Type B pancreatic cell (in vitro differentiated cells): ENCODE measurements around the gene PLD4. TPM values are rescaled to one million over a fixed set of nuclear protein-coding genes. Genes with fewer than 3 reads are reported as not detected.

ENCODE experiments used
- DNase-seq: peaks from one replicate; pipeline ENCODE4 v3.0.0; 2021; ENCODE audit warnings: mixed read lengths; ENCODE audit not compliant: unreplicated experiment; ENCODE audit errors: extremely low spot score
- H3K27ac Mint-ChIP-seq: 2 replicates; pipeline ENCODE4 v1.8.0; 2021; ENCODE audit warnings: mild to moderate bottlenecking, mixed read lengths
- H3K27me3 Mint-ChIP-seq: 2 replicates; pipeline ENCODE4 v1.8.0; 2021; ENCODE audit warnings: mixed read lengths
- H3K36me3 Mint-ChIP-seq: 2 replicates; pipeline ENCODE4 v1.8.0; 2021; ENCODE audit warnings: mixed read lengths
- H3K4me1 Mint-ChIP-seq: one replicate; pipeline ENCODE4 v1.8.0; 2021; ENCODE audit warnings: mixed read lengths; ENCODE audit not compliant: unreplicated experiment
- H3K4me3 Mint-ChIP-seq: 2 replicates; pipeline ENCODE4 v1.8.0; 2021; ENCODE audit warnings: mild to moderate bottlenecking, mixed read lengths
- H3K9me3 Mint-ChIP-seq: 2 replicates; pipeline ENCODE4 v1.8.0; 2021; ENCODE audit warnings: mixed read lengths
- total RNA-seq: library from RNA; stranded (reverse); gene quantifications from 2 replicates; pipeline ENCODE4 v1.2.1, GENCODE V29; 2021; ENCODE audit warnings: low replicate concordance
- TF ChIP-seq, protein P1 (sequence below): fragments of 200-600 bp; sonication (generic); conservative IDR thresholded peaks from 2 replicates; pipeline ENCODE4 v1.5.0; 2021; ENCODE audit warnings: antibody characterized with exemption, mild to moderate bottlenecking

PLD4 gene
- total RNA-seq, 1 donor from 2014 or later, result 0.17 TPM

GRCh38 chr14:104877806-104878550, 46.7 kb upstream of the PLD4 start:
- Mint-ChIP-seq H3K4me3 (no peak overlapping the region), H3K27me3 (no peaks in the 10 kb centered on the region), H3K27ac (no peak overlapping the region), H3K36me3 (no peaks in the 10 kb centered on the region), H3K9me3 (no peaks in the 10 kb centered on the region), H3K4me1 (no peaks in the 10 kb centered on the region)
- TF ChIP-seq, protein P1, sequence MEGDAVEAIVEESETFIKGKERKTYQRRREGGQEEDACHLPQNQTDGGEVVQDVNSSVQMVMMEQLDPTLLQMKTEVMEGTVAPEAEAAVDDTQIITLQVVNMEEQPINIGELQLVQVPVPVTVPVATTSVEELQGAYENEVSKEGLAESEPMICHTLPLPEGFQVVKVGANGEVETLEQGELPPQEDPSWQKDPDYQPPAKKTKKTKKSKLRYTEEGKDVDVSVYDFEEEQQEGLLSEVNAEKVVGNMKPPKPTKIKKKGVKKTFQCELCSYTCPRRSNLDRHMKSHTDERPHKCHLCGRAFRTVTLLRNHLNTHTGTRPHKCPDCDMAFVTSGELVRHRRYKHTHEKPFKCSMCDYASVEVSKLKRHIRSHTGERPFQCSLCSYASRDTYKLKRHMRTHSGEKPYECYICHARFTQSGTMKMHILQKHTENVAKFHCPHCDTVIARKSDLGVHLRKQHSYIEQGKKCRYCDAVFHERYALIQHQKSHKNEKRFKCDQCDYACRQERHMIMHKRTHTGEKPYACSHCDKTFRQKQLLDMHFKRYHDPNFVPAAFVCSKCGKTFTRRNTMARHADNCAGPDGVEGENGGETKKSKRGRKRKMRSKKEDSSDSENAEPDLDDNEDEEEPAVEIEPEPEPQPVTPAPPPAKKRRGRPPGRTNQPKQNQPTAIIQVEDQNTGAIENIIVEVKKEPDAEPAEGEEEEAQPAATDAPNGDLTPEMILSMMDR, result no peak
- DNase-seq, result no peak

DNA sequence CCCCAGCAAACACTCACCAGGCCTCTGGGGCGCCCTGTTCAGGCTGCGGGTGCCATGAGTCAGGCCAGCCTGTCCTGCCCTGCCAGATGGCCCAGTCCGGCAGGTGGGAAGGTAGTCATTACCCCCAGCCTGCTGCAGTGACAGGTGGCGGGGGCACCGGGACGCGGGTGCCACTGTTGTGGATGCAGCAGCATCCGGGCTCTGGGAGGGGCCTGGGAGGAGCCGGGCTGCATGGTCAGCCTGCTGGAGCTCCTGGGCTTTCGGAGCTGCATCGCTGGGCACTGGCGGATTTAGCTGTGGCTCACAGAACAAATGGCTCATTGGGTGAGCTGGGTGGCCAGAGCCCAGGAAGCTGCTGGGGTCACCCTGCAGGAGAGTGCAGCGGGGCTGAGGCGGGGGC, 46.1 kb upstream of the PLD4 start:
- H3K27ac Mint-ChIP-seq, result no peak overlapping the region
- no peak overlapping the region for H3K4me3 Mint-ChIP-seq
- DNase-seq, result no peak
- no peaks in the 10 kb centered on the region for H3K4me1 Mint-ChIP-seq
- TF ChIP-seq, protein P1, result no peak
- H3K27me3 Mint-ChIP-seq, result no peaks in the 10 kb centered on the region
- H3K36me3 Mint-ChIP-seq, result no peaks in the 10 kb centered on the region
- no peaks in the 10 kb centered on the region for H3K9me3 Mint-ChIP-seq

DNA sequence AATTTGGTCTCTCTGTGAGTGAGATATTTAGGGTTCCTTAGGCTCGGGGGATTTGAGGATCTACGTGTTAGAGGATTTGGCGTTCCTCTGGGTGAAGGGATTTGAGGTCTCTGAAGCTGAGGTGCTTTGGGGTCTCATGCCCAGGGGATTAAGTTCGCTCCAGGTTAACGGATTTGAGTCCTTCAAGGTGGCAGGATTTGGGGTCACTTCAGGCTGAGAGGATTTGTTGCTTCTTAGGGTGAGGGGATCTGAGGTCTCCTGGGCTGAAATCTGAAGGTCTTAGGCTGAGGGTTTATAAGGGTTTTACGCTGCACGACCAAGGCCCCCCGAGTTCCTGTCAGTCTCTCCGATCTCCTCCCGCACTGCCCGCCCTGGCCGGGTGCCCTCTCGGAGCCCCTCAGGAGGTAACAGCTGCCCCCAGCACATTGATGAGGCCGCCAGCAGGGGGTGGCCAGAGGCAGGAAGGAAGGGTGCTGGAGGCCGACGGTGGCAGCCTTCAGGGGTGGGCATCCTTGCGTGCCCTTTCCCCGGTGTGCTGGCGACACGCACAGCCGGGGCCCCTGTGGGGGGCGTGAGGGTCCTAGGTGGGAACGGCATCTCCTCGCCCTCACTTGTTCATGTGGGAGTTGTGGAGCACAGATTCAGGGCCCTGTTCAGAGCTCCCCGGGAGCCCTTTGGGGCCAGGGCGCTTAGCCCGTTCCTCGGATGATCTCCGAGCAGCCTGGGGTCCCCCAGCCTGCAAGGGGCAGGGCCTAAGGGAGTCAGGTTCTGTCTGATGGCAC, 45.3 kb upstream of the PLD4 start:
- no peak overlapping the region for H3K4me3 Mint-ChIP-seq
- no peaks in the 10 kb centered on the region for H3K27me3 Mint-ChIP-seq
- peak overlapping the region; percentile 55 for H3K27ac Mint-ChIP-seq
- TF ChIP-seq, protein P1, result no peak
- no peak for DNase-seq
- H3K9me3 Mint-ChIP-seq, result no peaks in the 10 kb centered on the region
- H3K36me3 Mint-ChIP-seq, result no peaks in the 10 kb centered on the region
- no peaks in the 10 kb centered on the region for H3K4me1 Mint-ChIP-seq

GRCh38 chr14:104879983-104880565, 44.6 kb upstream of the PLD4 start:
- Mint-ChIP-seq H3K4me1 (no peaks in the 10 kb centered on the region), H3K27me3 (no peaks in the 10 kb centered on the region), H3K9me3 (no peaks in the 10 kb centered on the region), H3K4me3 (no peak overlapping the region), H3K27ac (no peak overlapping the region), H3K36me3 (no peaks in the 10 kb centered on the region)
- DNase-seq, result no peak
- TF ChIP-seq, protein P1, result no peak

DNA sequence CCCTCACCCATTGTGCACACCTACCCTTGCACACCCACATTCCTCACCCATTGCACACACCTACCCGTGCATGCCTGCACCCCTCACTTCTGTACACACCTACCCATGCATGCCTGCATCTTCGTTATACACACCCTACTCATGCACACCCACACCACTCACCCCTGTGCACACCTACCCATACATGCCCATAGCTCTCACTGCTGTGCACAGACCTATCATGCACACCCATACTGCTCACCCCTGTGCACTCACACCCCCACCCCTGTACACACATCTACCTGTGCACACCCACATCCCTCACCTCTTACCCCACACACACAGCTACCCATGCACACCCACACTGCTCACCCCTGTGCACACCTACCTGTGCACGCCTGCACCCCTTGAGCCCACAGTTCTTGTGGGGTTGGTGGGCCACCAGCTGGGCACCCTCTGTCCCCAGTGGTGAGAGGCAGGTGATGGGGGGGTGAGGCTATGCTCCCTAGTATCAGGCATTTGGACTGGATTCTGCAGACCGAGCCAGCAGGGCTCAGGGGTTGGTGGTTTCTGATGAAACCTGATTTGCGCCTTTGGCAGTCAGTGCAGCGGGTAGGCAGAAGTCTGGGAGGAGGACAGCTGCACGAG, 44.0 kb upstream of the PLD4 start:
- peak overlapping the region; percentile 11 for H3K27ac Mint-ChIP-seq
- TF ChIP-seq, protein P1, result no peak

More for the DNA sequence above, 44.0 kb upstream of the PLD4 start:
- Mint-ChIP-seq H3K36me3 (no peaks in the 10 kb centered on the region), H3K4me1 (no peaks in the 10 kb centered on the region), H3K27me3 (no peaks in the 10 kb centered on the region), H3K4me3 (no peak overlapping the region), H3K9me3 (no peaks in the 10 kb centered on the region)
- no peak for DNase-seq
